Pancreas (tissue), 10 donors: ENCODE measurements around the gene ZNF33A. TPM values are rescaled to one million over a fixed set of nuclear protein-coding genes. Genes with fewer than 3 reads are reported as not detected.
"Not testable (repeated sequence)": the region's sequence is repeated elsewhere in the genome, so short reads cannot be mapped to it uniquely, and the experiment has no call there.

ENCODE experiments used
- ATAC-seq, 4 donors: fragments of 200-7000 bp; cut with Tn5 transposase; one replicate each; pipeline versions ENCODE4 v1.8.0 to v1.9.1; 2020; ENCODE audit warnings: mild to moderate bottlenecking in 4 of 4, moderate library complexity in 4 of 4
- DNase-seq, 6 donors: peaks; one replicate each; pipeline ENCODE4 v3.0.0-alpha.2; 2020
- FAIRE-seq: peaks from 2 replicates; lab custom pipeline; 2012; peaks lifted over from hg19 to GRCh38; lab: Jason Lieb, UNC
- H3K27ac ChIP-seq, 4 donors: fragments of 200-600 bp; sonication (generic); 1 replicate in 3 of 4; 2 replicates in 1 of 4; pipeline versions ENCODE4 v1.5.0 to v1.8.0; 2020
- H3K27me3 ChIP-seq, 4 donors: fragments of 200-600 bp; one replicate each; pipeline ENCODE4 v1.8.0; 2021
- H3K36me3 ChIP-seq, 3 donors: fragments of 200-600 bp; sonication (generic) in 1 of 3; one replicate each; pipeline versions ENCODE4 v1.5.0 to v1.8.0; 2020 to 2021
- H3K4me1 ChIP-seq, 3 donors: fragments of 200-600 bp; one replicate each; pipeline ENCODE4 v1.8.0; 2021
- H3K4me3 ChIP-seq, 4 donors: fragments of 200-600 bp; sonication (generic) in 2 of 4; one replicate each; pipeline versions ENCODE4 v1.5.0 to v1.8.0; 2020 to 2021
- H3K9me3 ChIP-seq, 4 donors: fragments of 200-600 bp; one replicate each; pipeline ENCODE4 v1.8.0; 2021
- CTCF ChIP-seq, 4 donors: fragments of 200-600 bp; sonication (generic) in 3 of 4; IDR thresholded peaks; one replicate each; pipeline versions ENCODE4 v1.5.0 to v1.8.0; 2021; ENCODE audit warnings: antibody characterized with exemption in 4 of 4
- WGBS, 2 donors: extraction: QIAGEN DNeasy Blood & Tissue Kit; methylation state at CpG; one replicate each; pipeline ENCODE4 v1.1.7; 2013; 5-methylcytosine and 5-hydroxymethylcytosine counted together
- intact Hi-C, 3 donors: fragments of 100-400 bp; cut with DNase I; formaldehyde crosslinking; loops; one replicate each; pipeline versions ENCODE4 v1.11.1 to v1.14.2; 2022
- polyA plus RNA-seq, 2 donors: library from polyadenylated mRNA; stranded (reverse); fragments of 200-250 nt; gene quantifications; one replicate each; pipeline ENCODE4 v1.2.3, GENCODE V29; 2013
- total RNA-seq, 6 donors: library from RNA; stranded (reverse); fragmentation: NEBNext Ultra II Directional in 4 of 6; extraction: Animal tissue kit (Norgen Biotek cat#: 25700) in 4 of 6; gene quantifications; one replicate each; pipeline versions ENCODE4 v1.2.1 to v1.2.4, GENCODE V29; 2021 to 2023
- donor health status: healthy with polysubstance abuse.
- donor health status: DM: no; HTN: no; CAD: no; lungs with moderate emphysema.
- donor health status: DM: no; HTN: no; CAD: no.
- donor health status: control.
- donor health status: control.
- donor health status: Bipolar disorder and iron deficiency.
- donor health status: DM: yes; HTN: yes; CAD: no.
- donor health status: DM: no; HTN: no; CAD: no.
- donor health status: DM: no; HTN: no; CAD: no.
- donor health status: DM: yes; HTN: yes; CAD: no.

ZNF33A gene
- total and polyA plus RNA-seq, 8 donors = 9.7 to 32.1 (median 19.0) TPM

GRCh38 chr10:37976091-37976879 is 34.2 kb upstream of the ZNF33A start, which contains the start of gene ZNF25:
Gene ZNF25, minus strand, starts transcription at chr10:37976647. Its CDS starts 4,925 bp downstream, at chr10:37971722.
- FAIRE-seq = peak; percentile 97
- Histone ChIP-seq H3K4me3 (peak within 1 kb of the TSS; percentile 42 to 89 (median 77)), H3K9me3 (no peaks in the 10 kb centered on the region), H3K4me1 (peaks cover 0 to 5% (median 4%) of the 10 kb centered on the region in 3 donors), H3K36me3 (no peaks in the 10 kb centered on the region), H3K27me3 (no peaks in the 10 kb centered on the region), H3K27ac (peak within 1 kb of the TSS; percentile 94 to 99 (median 98))
- peak; percentile 94 to 98 (median 96) for ATAC-seq
- intact Hi-C loops = no loop called here
- WGBS, 2 donors = 0% methylated on average over 64 to 66 of the region's 66 CpGs
- TF ChIP-seq CTCF (IDR thresholded peaks at IDR 0.05) = peak; percentile 75 to 86 (median 80)
- peak; percentile 96 to 99 (median 98) for DNase-seq

GRCh38 chr10:37976880-37977203 is 33.6 kb upstream of the ZNF33A start:
- 5 to 8% methylated on average over 9 of the region's 9 CpGs for WGBS, 2 donors

GRCh38 chr10:37991655-37992054 is 18.8 kb upstream of the ZNF33A start:
- H3K9me3 ChIP-seq = no peaks in the 10 kb centered on the region
- no peak for DNase-seq
- 52 to 80% methylated on average over 2 of the region's 2 CpGs for WGBS, 2 donors
- intact Hi-C loops = no loop called here
- no peaks in the 10 kb centered on the region for H3K27me3 ChIP-seq
- no peaks in the 10 kb centered on the region for H3K4me1 ChIP-seq
- no peaks in the 10 kb centered on the region for H3K36me3 ChIP-seq
- H3K27ac ChIP-seq = no peak overlapping the region
- ATAC-seq = no peak
- H3K4me3 ChIP-seq = no peak overlapping the region
- no peak for TF ChIP-seq CTCF (IDR thresholded peaks at IDR 0.05)
- no peak for FAIRE-seq

More at GRCh38 chr10:37976880-37977203, 33.6 kb upstream of the ZNF33A start:
- peak in 2 of 4 donors; percentile 1 to 46 for TF ChIP-seq CTCF (IDR thresholded peaks at IDR 0.05)
- intact Hi-C loops = no loop called here
- Histone ChIP-seq H3K36me3 (no peaks in the 10 kb centered on the region), H3K27ac (peak overlapping the region; percentile 94 to 99 (median 98)), H3K27me3 (no peaks in the 10 kb centered on the region), H3K4me1 (peaks cover 0 to 5% (median 4%) of the 10 kb centered on the region in 3 donors), H3K4me3 (peak overlapping the region; percentile 14 to 89 (median 56)), H3K9me3 (no peaks in the 10 kb centered on the region)
- ATAC-seq = no peak
- no peak for FAIRE-seq
- no peak for DNase-seq

- Histone ChIP-seq H3K36me3 (no peaks in the 10 kb centered on the region), H3K4me3 (no peak overlapping the region), H3K4me1 (no peaks in the 10 kb centered on the region), H3K27ac (no peak overlapping the region), H3K27me3 (no peaks in the 10 kb centered on the region), H3K9me3 (no peaks in the 10 kb centered on the region)
- TF ChIP-seq CTCF (IDR thresholded peaks at IDR 0.05) = no peak
- DNase-seq (no peak), FAIRE-seq (no peak), ATAC-seq (no peak)
- intact Hi-C loops = no loop called here
- WGBS, 2 donors = 64 to 66% methylated on average over 3 of the region's 3 CpGs
Measured at GRCh38 chr10:37992083-37992482, 18.4 kb upstream of the ZNF33A start.

- H3K4me1 ChIP-seq, ATAC-seq, H3K9me3 ChIP-seq, DNase-seq, FAIRE-seq, H3K27ac ChIP-seq, H3K27me3 ChIP-seq, H3K36me3 ChIP-seq, H3K4me3 ChIP-seq, intact Hi-C loops: not testable (repeated sequence)
- WGBS, 2 donors = 53 to 61% methylated on average over 2 of the region's 3 CpGs
Measured at GRCh38 chr10:37998920-37999319, 11.6 kb upstream of the ZNF33A start.

- H3K27me3 ChIP-seq, H3K9me3 ChIP-seq, H3K4me3 ChIP-seq, H3K4me1 ChIP-seq, intact Hi-C loops, ATAC-seq, H3K27ac ChIP-seq, H3K36me3 ChIP-seq, DNase-seq, FAIRE-seq: not testable (repeated sequence)
- 84 to 94% methylated on average over 1 of the region's 1 CpG for WGBS, 2 donors
Measured at GRCh38 chr10:38000474-38000873, 10.0 kb upstream of the ZNF33A start.
